Tibial nerve (tissue), 4 donors: ENCODE results near the gene SIPA1L3. TPM values are rescaled to one million over a fixed set of nuclear protein-coding genes. Genes with fewer than 3 reads are reported as not detected.

Source experiments
- DNase-seq, 2 donors: peaks; one replicate each; pipeline ENCODE4 v3.0.0-alpha.2; 2019; ENCODE audit warnings: low spot score in 2 of 2
- H3K27ac ChIP-seq, 4 donors: fragments of 200-600 bp; sonication (generic) in 3 of 4; one replicate each; pipeline ENCODE4 v1.5.1; 2017 to 2019; ENCODE audit warnings: mild to moderate bottlenecking in 1 of 4
- H3K27me3 ChIP-seq, 2 donors: fragments of 200-600 bp; sonication (generic) in 1 of 2; one replicate each; pipeline versions ENCODE4 v1.5.1 to v1.6.0; 2017 to 2019
- H3K36me3 ChIP-seq, 3 donors: fragments of 200-600 bp; sonication (generic); one replicate each; pipeline ENCODE4 v1.5.1; 2018 to 2019
- H3K4me1 ChIP-seq, 4 donors: fragments of 200-600 bp; sonication (generic) in 3 of 4; one replicate each; pipeline ENCODE4 v1.5.1; 2017 to 2019
- H3K4me3 ChIP-seq, 4 donors: fragments of 200-600 bp; sonication (generic) in 3 of 4; one replicate each; pipeline ENCODE4 v1.5.1; 2017 to 2019; ENCODE audit warnings: mild to moderate bottlenecking in 1 of 4, moderate library complexity in 1 of 4
- H3K9me3 ChIP-seq, 4 donors: fragments of 200-600 bp; sonication (generic) in 3 of 4; one replicate each; pipeline ENCODE4 v1.5.1; 2017 to 2019
- EP300 ChIP-seq, 2 donors: sonication (generic); formaldehyde crosslinking; IDR thresholded peaks; one replicate each; pipeline ENCODE4 v1.6.1; 2017; ENCODE audit warnings: antibody characterized with exemption in 2 of 2, mild to moderate bottlenecking in 1 of 2
- POLR2A ChIP-seq, 2 donors: fragments of 450-650 bp; IDR thresholded peaks; one replicate each; pipeline ENCODE4 v1.6.1; 2017; ENCODE audit warnings: antibody characterized with exemption in 2 of 2, mild to moderate bottlenecking in 2 of 2, moderate library complexity in 2 of 2
- whole genome bisulfite sequencing, 2 donors: methylation state at CpG; one replicate each; pipeline ENCODE4 v1.1.5; 2018; 5-methylcytosine and 5-hydroxymethylcytosine counted together
- total RNA-seq, 4 donors: library from RNA; depleted of rRNA; stranded (reverse); fragments of >200 nt; gene quantifications; one replicate each; pipeline ENCODE4 v1.1.0, GENCODE V29; 2016
- TF ChIP-seq, protein P1 (sequence below), 5 experiments: fragments of 200-600 bp in 3 of 5; fragments of 450-650 bp in 2 of 5; sonication (generic) in 3 of 5; IDR thresholded peaks; one replicate each; pipeline ENCODE4 v1.5.1; 2016 to 2019; ENCODE audit warnings: antibody characterized with exemption in 5 of 5, mild to moderate bottlenecking in 3 of 5, moderate library complexity in 2 of 5

The SIPA1L3 gene
- total RNA-seq, 4 donors from 2014 or later: 8.3 to 43.9 (median 17.0) TPM

DNA sequence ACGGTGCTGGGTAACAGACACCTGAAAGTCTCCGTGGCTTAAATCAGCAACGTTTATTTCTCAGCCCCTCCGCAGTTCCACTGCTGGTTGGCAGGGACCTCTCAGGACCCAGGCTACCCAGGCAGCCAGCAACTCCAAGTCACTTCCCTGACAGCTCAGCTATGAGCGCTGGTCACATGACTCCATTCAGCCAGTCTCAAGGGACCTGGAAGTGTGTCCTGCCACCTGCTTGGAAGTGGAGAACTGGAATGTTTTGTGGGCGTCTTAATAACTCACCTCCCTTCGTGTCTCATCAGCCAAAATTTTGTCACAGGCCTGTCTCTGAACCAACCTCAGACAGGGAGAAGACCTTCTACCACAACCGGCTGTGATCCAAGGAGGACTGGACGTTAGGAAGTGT, 244.2 kb downstream of the SIPA1L3 start:
- Histone ChIP-seq H3K36me3 (peaks cover 0 to 48% (median 0%) of the 10 kb centered on the region in 3 donors), H3K9me3 (no peaks in the 10 kb centered on the region)
- WGBS, 2 donors: 83 to 91% methylated on average over 9 of the region's 9 CpGs

DNA sequence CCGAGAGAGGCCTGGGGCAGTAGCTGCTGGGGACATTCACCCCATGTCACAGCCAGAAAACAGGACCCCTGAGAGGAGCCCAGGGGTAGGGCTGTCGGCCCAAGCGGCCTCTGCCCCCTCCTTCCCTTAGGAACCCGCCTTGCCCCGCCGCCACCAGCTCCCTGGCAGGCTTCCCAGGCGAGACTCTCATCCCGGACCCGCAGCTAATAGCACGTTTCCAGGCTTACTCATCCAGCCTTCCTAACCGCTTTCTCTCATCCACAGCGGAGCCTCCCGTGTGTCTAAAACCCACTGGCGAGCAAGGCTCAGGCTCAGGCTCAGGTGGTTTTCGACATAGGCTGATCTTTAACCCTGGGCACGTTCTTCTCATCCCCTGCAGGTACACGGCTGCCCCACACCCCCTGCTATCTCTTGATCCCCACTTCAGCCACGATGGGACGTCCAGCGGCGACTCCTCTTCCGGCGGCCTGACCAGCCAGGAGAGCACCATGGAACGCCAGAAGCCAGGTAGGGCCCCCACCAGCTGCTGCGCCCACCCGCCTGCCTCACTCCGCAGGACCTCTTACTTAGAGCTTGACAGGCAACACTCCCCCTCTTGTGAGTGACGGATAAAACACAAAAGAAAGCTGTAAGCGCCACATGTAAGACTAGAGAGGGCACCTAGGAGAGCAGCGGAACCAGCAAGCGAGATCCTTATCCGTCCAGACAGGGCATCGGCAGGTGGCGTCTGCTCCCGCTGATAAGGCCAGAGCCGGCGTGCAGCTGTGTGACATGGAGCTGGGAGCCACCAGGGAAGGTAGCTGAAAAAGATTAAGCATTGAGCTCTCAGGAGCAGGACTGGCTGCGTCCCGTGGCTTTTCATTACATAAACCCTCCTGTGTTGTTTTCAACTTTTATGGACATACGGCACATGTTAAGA, 245.7 kb downstream of the SIPA1L3 start:
- no peak for TF ChIP-seq EP300 (IDR thresholded peaks at IDR 0.05)
- TF ChIP-seq, protein P1, sequence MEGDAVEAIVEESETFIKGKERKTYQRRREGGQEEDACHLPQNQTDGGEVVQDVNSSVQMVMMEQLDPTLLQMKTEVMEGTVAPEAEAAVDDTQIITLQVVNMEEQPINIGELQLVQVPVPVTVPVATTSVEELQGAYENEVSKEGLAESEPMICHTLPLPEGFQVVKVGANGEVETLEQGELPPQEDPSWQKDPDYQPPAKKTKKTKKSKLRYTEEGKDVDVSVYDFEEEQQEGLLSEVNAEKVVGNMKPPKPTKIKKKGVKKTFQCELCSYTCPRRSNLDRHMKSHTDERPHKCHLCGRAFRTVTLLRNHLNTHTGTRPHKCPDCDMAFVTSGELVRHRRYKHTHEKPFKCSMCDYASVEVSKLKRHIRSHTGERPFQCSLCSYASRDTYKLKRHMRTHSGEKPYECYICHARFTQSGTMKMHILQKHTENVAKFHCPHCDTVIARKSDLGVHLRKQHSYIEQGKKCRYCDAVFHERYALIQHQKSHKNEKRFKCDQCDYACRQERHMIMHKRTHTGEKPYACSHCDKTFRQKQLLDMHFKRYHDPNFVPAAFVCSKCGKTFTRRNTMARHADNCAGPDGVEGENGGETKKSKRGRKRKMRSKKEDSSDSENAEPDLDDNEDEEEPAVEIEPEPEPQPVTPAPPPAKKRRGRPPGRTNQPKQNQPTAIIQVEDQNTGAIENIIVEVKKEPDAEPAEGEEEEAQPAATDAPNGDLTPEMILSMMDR (IDR thresholded peaks at IDR 0.05): no peak
- WGBS, 2 donors: 89% methylated on average over 39 to 40 of the region's 40 CpGs
- H3K36me3 ChIP-seq: peaks cover 0 to 62% (median 0%) of the 10 kb centered on the region in 3 donors

More for the DNA sequence above, 244.2 kb downstream of the SIPA1L3 start:
- TF ChIP-seq EP300 (IDR thresholded peaks at IDR 0.05) (no peak), POLR2A (IDR thresholded peaks at IDR 0.05) (no peak)
- TF ChIP-seq, protein P1 (IDR thresholded peaks at IDR 0.05): no peak
- H3K4me1 ChIP-seq: no peaks in the 10 kb centered on the region
- H3K4me3 ChIP-seq: no peak overlapping the region
- H3K27ac ChIP-seq: no peak overlapping the region
- H3K27me3 ChIP-seq: no peaks in the 10 kb centered on the region
- DNase-seq: no peak

DNA sequence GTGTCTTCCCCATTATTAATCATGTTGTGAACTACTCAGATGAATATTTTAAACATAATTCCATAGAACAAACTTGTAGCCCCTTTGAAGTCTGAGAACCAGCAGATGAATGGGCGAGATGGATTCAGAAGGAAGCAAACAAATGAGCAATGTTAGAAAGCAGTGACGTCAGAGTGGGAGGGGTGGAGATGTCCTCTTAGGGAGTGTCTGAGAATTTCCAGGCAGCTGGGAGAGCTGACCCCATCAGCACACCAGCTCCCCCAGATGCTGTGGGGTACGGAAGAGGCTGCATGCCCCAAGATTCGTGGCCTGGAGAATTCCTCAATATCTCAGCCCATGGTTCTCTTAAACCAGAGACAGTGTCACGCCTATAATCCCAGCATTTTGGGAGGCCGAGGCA, 248.4 kb downstream of the SIPA1L3 start:
- no peaks in the 10 kb centered on the region for H3K9me3 ChIP-seq
- no peak overlapping the region for H3K27ac ChIP-seq
- TF ChIP-seq POLR2A (IDR thresholded peaks at IDR 0.05): no peak
- TF ChIP-seq EP300 (IDR thresholded peaks at IDR 0.05): no peak
- TF ChIP-seq, protein P1 (IDR thresholded peaks at IDR 0.05): no peak
- no peaks in the 10 kb centered on the region for H3K4me1 ChIP-seq
- H3K36me3 ChIP-seq: peaks cover 0 to 89% (median 0%) of the 10 kb centered on the region in 3 donors
- no peak for DNase-seq
- no peak overlapping the region for H3K4me3 ChIP-seq
- no peaks in the 10 kb centered on the region for H3K27me3 ChIP-seq
- 54 to 57% methylated on average over 6 of the region's 6 CpGs for WGBS, 2 donors

More for the DNA sequence above, 245.7 kb downstream of the SIPA1L3 start:
- Histone ChIP-seq H3K4me3 (no peak overlapping the region), H3K27me3 (no peaks in the 10 kb centered on the region), H3K9me3 (no peaks in the 10 kb centered on the region), H3K4me1 (no peaks in the 10 kb centered on the region), H3K27ac (no peak overlapping the region)
- no peak for DNase-seq

DNA sequence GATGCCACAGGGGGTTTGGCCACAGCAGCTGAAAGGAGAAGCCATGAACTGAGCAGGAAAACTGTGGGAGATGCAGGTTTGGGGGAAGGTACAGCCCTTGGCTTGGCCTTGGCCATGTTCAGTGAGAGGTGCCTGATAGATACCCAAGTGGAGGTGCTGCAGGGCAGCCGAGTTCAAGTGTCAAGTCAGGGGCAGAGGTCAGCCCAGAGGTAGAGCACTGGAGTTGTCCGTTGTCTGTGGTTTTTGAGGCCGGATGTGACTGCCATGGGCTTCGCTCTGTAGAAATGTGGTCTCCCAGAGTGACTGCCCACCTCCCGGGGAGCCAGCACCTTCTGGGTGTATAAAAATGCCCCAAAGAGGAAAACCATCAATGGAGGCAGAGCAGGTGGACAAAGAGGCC, 251.7 kb downstream of the SIPA1L3 start:
- TF ChIP-seq, protein P1 (IDR thresholded peaks at IDR 0.05): no peak
- TF ChIP-seq EP300 (IDR thresholded peaks at IDR 0.05) (no peak), POLR2A (IDR thresholded peaks at IDR 0.05) (no peak)
- no peaks in the 10 kb centered on the region for H3K27me3 ChIP-seq
- WGBS, 2 donors: 95 to 96% methylated on average over 5 of the region's 5 CpGs
- no peak for DNase-seq
- H3K4me3 ChIP-seq: no peak overlapping the region
- no peak overlapping the region for H3K27ac ChIP-seq
- H3K4me1 ChIP-seq: no peaks in the 10 kb centered on the region
- H3K9me3 ChIP-seq: peaks cover 0 to 14% (median 4%) of the 10 kb centered on the region in 4 donors
- peaks cover 4 to 89% (median 8%) of the 10 kb centered on the region in 3 donors for H3K36me3 ChIP-seq

DNA sequence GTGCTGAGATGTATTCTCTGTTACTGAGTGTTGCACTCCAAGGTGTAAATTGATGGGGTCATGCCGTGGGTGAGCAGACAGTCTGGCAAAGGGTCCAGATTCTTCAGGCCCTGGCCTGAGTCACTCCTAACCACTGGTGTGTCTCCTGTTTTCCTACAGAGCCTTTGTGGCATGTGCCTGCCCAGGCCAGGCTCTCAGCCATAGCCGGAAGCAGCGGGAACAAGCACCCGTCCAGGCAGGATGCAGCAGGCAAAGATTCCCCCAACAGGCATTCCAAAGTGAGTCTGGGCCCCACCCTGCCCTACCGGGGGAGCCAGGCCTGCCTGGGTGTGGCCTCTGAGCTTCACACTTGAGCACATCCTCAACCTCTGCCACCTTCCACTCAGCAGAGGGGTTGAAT, 255.1 kb downstream of the SIPA1L3 start:
- 91 to 95% methylated on average over 5 of the region's 5 CpGs for WGBS, 2 donors
- peaks cover 4 to 94% (median 20%) of the 10 kb centered on the region in 3 donors for H3K36me3 ChIP-seq

More for the DNA sequence above, 255.1 kb downstream of the SIPA1L3 start:
- Histone ChIP-seq H3K9me3 (peaks cover 0 to 14% (median 4%) of the 10 kb centered on the region in 4 donors), H3K27me3 (no peaks in the 10 kb centered on the region), H3K4me3 (no peak overlapping the region), H3K27ac (no peak overlapping the region), H3K4me1 (no peaks in the 10 kb centered on the region)
- TF ChIP-seq, protein P1 (IDR thresholded peaks at IDR 0.05): no peak
- TF ChIP-seq EP300 (IDR thresholded peaks at IDR 0.05) (no peak), POLR2A (IDR thresholded peaks at IDR 0.05) (no peak)
- no peak for DNase-seq
